GM21576 (cell line): ENCODE measurements around the gene TCAP.

Experiments
- ATAC-seq: cut with Tn5 transposase; IDR thresholded peaks from one replicate; pipeline ENCODE4 v1.9.1; 2021; ENCODE audit warnings: mild to moderate bottlenecking, moderate library complexity; ENCODE audit not compliant: unreplicated experiment

Gene TCAP

DNA sequence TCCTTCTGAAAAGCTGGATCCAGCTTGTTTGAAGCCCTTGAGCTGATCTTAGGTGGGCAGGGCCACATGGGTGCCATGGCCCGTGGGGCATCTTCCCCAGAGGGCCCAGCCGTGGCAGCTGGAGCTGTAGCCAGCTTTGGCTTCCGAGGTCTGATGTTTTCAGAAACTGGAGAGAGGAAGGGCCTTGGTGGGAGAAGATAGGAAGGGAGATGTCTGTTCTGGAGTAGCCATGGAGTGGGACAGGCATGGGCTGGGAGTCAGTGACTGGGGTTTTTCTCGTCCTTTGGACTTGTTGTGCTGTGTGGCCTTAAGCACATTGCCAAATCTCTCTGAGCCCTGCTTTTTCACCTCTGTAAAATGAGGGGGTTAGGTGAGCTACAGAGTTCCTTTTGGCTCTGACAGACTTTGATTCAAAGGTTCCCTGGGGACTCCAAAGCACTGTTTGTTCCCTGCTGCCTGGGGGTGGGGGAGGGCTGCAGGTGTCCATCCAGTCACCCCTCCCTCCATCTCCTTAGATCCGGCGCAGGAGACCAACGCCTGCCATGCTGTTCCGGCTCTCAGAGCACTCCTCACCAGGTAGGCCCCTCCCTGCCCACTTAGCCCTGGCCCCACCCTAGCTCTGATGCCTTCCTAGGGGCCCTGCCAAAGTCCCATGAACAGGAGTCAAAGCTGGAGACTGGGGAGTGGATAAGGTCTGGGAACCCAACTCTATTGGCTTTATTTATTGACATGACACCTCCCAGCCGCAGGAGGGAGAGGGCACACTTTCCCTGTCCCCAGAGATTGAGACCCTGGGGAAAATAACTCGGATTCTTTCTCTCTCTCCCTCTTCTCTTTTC is 36.3 kb upstream of the TCAP start:
- ATAC-seq = no peak

DNA sequence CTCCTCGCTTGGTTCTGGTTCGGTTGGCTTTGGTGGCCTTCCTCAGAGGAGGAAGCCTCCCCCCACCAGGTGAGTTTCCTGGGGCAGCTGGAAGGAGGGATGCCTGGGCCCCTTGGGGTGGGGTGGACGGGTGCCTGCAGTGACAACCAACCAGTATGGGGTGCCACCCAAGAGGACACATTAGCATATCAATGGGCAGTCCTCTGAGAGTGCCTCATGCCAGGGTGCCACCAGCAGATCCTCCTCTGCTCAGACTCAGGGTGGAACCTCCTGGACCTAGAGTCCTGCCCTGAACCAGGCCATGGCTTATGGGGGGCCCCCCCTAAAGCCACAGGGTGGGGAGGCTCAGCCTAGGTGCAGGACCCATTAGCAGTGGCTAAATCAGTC is 35.7 kb upstream of the TCAP start:
- no peak for ATAC-seq

DNA sequence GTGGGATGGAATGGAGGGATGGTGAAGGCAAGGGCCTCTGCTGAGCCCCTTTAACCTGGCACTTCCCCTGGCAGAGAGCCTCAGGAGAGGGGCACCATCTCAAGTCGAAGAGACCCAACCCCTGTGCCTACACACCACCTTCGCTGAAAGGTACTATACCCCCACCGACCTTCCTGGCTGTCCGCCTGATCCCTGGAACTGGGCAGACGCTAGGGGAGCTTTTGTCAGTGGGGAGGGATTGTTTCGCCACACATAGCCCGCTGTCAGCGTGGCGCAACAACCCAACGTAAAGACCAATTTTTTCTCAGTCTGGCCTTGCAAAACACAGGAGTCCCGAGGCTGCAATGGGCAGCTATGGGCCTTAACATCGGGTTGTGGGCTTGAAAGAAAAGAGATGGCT is 35.3 kb upstream of the TCAP start:
- no peak for ATAC-seq

DNA sequence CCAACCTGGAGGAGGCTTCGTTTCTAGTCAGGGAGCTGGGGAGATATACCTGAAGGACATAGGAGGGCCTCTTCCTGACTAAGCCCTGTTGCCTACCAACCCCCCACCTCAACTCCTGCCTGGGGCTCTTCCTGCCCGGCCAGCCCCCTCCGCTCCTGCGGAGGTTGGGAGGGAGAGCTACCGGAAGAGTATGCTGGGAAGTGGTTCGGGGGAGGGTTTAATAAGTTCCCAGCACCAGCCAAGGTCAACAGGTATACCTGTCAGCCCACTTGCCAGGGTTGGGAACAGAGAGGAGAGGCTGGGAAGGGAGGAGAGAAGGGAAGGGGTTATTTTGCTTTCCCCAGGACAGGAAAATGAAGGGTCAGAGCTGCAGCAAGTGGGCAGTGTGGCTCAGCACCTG is 33.7 kb upstream of the TCAP start:
- no peak for ATAC-seq

DNA sequence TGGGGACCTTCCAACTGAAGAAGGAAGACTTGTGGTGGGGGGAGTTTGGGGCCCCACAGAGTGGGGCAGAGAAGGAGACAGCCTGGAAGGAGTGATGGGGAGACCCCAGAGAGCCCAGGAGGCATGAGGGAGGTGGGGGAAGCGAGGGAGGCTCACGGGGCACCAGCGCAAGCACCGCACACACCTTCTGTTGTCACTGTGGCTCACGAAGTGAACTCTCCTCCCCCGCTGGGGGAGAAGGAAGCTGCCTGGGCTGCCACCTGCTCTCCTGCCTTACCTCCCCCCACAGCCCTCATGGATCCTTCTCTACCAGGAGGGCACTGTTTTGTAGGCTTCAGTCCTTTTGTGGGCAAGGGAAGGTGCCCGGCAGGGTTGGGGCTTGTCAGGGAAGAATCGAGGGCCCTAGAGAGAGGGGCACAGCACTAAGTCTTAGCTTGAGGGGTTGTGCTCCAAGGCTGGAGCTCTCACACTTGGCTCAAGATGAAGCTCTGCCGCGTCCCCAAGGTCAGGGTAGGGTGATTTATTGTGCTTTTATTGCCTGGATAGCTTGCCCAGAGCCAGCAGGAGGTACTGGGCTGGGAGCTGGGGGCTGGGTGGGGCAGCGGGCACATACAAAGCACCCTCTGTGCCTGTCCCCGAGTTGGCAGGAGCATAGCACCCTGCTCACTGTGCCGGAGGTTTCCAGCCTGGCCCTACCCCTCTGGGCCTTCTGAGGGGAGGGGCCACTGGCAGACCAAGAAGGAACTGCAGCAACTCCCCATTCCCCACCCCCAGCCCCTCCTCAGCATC is 32.8 kb upstream of the TCAP start:
- ATAC-seq = no peak

DNA sequence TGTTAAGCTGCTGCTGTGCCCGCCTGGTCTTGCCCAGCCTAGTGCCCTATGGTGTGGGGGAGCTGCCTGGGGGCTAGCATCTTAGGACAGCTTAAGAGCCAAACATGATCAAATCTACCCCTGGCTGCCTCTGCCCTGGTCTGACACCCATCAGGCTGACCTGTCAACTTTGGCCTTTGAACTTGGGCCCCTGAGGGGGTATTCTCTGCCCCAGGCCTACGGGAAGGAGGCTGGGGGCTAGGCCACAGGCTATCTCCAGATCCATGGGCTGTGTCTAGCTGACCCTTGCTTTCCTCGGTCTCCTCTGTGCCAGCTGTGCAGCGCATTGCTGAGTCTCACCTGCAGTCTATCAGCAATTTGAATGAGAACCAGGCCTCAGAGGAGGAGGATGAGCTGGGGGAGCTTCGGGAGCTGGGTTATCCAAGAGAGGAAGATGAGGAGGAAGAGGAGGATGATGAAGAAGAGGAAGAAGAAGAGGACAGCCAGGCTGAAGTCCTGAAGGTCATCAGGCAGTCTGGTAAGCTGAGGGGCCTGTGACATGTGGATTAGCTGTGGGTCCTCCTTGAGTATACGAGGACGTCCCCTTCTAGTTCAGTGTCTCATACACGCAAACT is 31.5 kb upstream of the TCAP start:
- ATAC-seq = no peak

DNA sequence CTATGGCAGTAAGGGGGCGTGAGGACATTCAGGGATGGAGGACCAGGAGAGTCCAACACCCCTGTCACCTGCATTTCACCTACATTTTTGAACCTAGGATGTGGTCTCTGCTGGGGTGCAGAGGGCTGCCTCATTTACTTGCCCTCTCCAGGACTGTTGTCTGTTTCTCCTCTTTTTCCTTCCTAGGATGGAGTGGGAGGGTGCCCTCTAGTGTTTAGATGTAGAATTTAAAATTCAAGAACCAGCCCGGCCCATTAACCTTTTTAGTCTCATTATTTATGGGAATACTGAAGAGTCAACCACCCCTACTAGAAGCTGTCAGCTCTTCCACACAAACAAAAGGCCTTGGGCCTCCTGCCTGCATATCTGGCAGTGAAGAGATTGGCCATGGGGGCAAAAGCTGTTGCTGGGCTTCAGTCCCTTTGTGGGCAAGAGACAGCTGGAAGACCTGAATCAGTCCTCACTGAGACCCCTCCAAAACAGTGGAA is 30.7 kb upstream of the TCAP start:
- ATAC-seq = no peak

DNA sequence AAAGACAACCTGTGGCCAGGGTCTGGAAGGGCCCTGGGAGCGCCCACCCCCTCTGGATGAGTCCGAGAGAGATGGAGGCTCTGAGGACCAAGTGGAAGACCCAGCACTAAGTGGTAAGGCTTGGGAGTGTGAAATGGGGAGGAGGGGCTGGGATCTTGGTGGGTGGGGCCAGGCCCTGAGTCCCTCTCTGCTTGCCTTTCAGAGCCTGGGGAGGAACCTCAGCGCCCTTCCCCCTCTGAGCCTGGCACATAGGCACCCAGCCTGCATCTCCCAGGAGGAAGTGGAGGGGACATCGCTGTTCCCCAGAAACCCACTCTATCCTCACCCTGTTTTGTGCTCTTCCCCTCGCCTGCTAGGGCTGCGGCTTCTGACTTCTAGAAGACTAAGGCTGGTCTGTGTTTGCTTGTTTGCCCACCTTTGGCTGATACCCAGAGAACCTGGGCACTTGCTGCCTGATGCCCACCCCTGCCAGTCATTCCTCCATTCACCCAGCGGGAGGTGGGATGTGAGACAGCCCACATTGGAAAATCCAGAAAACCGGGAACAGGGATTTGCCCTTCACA is 29.5 kb upstream of the TCAP start:
- ATAC-seq = no peak

DNA sequence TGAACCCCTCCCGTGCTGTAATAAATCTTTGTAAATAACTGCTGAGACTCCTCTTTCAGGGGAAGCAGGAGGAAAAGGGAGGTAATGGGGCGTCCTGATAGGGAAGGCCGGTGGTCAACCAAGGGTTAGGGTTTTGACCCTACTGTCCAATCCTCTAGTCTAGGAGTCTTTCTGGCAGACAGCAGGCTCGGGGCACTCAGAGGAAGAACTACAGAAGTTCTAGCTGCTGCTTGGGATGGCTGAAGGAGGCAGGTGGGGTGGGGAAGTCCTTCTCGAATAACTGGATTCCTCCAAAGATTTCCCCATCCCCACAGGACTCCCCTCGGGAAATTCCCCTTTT is 28.6 kb upstream of the TCAP start:
- ATAC-seq = no peak

DNA sequence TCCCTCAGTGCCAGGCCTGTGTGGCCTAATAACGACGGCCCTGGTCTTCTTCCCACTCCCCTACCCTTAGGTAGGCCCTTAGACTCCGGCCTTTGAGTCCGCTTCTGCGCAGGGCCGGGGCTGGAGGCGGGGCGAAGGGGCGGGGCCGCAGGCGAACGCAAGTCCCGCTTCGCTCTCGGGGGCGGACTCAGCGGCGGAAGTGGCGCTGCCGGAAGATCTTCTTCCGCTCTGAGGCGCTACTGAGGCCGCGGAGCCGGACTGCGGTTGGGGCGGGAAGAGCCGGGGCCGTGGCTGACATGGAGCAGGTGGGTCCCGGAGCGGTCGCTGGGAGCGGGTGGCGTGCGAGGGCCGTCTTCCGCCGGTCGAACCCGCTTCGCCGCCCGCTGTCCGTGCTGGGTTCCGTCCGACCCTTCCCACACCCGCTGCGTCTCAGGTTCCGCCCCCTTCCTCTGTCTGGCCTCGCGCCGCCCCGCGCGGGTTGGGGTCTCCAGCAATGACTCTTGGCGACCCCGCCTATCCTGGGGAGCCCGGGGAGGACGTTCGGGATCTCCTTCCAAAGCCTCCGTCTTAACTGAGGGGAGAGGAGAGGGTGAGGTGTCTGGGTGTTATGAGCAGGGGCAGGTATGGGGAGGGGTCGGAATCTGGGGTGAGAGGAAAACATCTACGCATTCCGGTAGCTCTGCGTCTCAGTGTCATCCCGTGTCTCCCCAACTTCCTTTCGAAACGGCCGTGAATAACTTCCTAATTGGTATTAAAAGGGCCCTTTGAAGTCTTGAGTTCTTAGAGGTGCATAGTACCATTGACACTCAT is 28.0 kb upstream of the TCAP start, which contains the start of gene STARD3:
STARD3 (plus strand) TSS at position 218 of the 810 bp plus-strand sequence. CDS start 16,388 bp downstream, outside the sequence.
- ATAC-seq = peak; percentile 75

DNA sequence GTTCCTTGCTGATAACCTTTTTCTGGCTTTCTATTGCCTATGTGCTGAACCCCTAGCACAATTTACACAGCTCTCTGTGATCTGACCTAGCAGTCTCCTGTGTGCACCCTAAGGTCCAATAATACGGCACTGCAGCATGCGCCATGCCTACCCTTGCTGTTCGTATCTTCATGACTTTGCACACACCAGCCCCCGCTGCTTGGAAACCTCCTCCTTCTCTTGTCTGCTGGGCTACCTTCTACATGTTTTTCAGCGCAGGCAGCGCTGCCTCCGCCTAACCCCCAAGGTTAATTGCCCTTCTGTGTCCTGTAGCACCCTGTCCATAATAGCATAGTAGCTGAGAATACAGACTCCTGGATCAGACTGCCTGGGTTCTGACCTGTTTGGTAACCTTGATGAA is 26.8 kb upstream of the TCAP start:
- ATAC-seq = no peak

DNA sequence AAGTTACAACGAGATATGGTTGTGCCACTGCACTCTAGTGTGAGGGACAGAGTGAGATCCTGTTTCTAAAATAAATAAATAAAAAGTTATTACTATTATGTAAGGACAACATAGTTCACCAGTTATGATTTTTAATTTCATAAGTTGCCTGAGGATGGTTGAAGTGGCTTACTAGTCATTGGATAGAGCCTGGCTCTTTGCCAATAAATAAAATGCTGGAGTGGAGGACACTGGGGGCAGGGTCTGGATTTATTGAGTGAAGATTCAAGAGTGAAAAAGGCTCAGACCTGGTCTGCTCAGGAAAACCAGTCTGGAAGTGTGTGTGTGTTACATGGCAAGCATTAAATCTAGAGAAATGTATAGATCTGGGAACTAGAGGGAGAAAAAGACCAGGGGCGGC is 26.1 kb upstream of the TCAP start:
- no peak for ATAC-seq

DNA sequence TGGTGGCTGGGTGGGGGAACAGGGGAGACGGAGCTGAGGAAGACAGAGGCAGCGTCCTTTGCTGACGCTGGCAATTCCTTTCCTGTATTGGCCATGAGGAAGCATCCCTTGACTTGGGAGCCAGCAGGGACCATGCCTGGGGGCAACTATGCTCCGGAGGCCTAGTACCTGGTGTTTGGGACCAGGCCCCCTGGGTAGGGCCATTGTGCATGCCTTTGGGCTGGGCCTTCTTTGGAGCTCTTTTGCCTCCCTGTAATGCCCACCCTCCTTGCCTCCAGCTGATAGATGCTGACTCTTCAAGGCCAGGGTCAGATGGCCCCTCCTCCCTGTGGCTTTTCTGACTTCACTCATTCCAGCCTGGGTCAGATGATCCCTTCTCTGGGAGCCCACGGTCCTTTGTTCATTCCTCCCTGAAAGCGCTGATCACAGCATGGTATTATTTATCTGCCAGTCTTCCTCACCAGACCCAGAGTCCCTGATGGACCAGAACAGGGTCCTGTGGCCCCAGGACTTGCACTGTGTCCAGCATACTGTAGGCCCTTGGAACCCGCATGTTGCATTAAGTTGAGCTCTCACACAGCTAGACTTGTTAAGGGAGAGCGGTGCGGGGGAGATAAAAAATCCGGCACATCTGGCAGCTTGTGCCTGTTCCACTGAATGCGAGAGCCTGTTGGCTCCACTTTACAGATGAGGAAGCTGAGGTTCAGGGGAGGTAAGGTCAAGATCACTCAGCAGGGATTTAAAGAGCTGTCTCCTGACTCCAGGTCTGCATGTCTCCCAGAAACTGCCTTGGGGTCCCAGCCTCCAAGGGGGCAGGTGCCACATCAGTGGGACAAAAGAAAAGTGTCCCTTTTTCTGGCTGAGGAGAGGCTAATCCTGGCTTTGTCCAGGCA is 25.3 kb upstream of the TCAP start:
- no peak for ATAC-seq

DNA sequence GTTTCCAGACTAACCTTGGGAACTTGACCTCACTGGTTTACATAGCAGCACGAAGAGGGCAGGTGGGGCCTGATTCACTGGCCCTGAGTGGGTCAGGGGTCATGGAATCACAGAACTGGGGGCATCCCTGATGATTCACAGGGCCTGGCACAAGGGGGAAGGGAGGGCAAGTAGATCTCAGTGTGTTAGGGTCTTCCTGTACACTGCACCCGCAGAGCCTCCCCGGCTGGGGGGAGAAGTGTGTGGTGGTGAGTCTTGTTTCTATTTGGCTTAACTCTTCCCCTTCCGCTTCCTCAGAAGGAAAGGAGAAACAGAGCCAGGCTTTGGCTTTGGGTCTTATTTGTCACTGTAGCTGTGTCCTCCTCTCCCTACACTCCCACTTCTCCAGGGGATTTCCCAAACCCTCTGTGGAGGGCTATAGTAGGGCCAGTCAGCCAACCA is 24.5 kb upstream of the TCAP start:
- no peak for ATAC-seq

DNA sequence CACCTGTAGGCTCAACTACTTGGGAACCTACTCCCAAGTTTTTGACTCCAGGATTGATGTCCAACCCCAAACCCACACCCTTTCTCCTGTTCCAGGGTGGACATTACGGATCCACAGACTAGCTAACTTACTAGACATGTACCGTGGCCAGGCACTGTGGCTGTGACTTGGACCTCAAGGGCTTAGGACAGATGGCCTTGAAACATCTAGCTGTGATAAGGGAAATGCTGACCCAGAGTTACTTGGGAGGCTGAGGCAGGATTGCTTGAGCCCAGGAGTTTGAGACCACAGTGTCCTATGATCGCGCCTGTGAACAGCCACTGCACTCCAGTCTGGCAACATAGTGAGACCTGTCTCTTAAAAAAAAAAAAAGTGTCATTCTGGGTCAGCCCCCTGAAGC is 24.1 kb upstream of the TCAP start:
- no peak for ATAC-seq

DNA sequence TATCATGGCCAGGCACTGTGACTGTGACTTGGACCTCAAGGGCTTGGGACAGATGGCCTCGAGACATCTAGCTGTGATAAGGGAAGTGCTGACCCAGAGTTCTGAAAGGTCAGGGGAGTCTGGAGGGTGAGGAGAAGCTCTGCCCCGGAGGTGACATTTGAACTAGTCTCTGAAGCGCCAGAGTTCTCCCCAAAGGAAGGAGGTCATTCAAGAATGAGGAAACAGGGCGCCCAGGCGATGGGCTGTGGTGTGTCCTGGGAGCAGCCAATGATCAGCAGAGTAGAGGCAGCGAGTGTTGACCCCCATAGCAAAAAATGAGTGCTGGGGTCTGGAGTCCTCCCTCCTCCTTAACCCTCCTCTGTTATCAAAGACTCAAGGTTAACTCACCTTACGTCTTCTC is 23.3 kb upstream of the TCAP start:
- no peak for ATAC-seq

DNA sequence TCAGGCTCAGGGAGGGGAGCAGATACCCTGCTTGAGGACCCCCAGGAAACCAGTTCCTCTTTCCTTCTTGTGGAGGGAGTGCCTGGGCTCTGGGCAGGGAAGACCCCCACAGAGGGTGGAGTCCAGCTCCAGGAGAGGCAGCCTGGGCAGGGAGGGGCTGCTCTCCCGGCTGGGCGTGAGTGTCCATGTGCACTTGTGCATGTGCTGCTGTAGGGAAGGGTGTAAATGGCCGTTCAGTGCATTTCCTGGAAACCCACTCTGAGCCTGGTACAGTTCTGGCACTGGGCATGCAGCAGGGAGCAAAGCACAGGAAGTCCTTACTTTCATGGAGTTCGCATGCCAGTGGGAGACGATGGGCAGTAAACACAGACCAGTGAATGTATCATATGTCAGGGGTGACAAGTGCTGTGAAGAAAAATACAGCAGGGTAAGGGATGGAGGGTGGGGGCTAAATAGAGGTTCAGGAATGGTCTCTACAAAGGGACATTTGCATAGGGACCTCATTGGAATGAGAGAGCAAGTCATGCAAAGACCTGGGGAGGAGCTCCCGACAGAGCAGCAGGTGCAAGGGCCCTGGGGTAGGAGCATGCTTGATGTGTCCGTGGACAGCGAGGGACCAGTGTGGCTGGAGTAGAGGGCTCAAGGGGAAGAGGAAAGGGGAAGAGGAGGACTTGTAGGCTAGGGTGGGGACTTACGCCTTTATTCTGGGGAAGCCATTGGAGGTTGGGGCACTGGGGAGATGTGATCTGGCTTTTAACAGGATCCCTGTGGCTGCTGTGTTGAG is 22.7 kb upstream of the TCAP start:
- ATAC-seq = no peak

DNA sequence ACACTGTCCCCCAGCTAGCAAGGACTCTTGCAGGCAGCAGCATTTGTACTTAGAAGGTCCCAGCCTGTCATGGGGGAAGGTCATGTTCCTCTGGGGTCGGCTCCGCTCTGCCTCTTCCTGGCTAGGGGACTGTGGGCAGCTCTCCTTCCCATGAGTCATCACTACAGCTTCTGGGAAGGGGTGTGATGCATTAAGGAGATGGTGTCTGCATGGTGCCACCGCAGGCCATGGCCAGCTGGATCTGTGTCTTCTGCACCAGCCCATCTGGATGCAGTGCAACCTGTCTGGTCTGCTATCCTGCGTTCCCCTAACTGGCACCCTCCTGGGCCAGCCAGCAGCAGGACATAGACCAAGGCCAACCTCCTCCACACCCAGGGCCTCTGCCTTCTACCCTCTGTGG is 21.9 kb upstream of the TCAP start:
- no peak for ATAC-seq

DNA sequence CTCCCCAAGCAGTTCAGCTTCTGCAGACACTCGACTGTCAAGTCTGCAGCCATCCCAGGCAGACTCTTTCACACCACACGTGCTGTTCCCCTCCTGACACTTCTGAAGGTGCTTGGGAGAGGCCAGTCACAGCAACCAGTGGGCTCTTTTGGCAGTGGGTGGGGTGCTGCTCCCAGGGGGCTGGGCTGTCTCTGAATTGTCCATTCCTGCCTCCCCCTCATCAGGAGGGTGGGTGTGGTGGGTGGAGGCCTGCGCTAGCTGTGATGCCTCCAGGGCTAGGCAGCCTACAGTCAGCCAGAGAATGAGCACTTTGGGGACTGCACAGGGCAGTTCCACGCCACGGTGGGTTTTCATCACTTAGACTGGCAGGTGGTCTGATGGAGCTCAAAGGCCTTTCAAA is 17.9 kb upstream of the TCAP start:
- no peak for ATAC-seq
